HG02763 (cell line): ENCODE measurements around the gene KRR1.
"Not testable (repeated sequence)": the region's sequence is repeated elsewhere in the genome, so short reads cannot be mapped to it uniquely, and the experiment has no call there.

Source experiments
- ATAC-seq: cut with Tn5 transposase; IDR thresholded peaks from one replicate; pipeline ENCODE4 v1.9.1; 2021; ENCODE audit warnings: mild to moderate bottlenecking, moderate library complexity; ENCODE audit not compliant: unreplicated experiment

Gene KRR1

DNA sequence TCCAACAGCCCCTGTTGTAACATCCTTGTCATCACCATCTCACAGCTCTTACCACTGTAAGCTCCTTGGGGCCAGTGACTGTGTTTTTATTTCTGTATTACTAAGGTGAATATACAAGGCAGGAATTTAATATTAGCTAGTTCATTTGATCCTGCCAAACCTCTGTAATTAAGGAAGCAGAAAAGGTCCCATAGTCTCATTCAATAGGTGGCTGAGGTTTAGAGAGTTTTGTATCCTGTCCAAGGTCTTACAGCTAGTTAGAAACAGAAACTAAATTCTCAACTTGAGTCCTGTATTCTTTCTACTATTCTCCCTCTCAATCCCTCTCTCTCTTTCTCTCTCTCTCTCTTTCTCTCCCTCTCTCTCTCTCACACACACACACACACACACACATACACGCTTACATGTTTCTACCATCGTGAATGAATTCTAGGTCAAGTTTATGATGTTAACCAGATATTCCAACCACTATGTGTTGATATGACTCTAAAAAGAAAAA is 31.4 kb downstream of the KRR1 start:
- peak; percentile 33 for ATAC-seq

DNA sequence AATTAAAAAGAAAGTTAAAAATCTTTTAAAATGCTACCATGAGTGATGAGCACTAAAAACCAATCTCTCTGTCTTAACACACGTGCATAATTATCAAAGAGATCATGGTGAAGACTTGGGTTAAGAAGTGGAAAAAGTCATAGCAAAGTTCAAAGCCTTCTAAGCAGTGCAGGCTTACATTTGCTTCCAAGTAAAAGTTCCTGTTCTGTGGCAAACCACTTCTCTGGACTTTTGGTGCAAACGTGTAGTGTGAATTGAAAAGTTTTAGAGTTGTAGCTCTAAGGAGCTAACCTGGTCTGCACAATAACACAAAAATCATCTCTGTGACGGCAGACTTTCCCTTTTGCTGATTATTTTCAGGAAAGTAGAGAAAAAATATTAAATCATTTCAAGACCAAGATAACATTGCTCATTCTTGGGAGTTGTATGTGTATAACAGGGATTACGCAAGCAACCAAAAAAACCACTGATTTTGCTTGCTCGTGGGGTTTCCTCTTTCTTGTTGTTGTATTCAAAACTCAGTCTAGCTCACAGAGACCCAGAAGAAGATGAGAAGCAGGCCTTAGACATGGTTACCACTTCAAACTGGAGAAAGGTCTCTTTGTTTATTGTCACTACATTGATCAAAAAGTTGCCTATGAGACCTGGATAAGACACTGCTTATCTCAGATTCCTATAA is 33.2 kb downstream of the KRR1 start:
- no peak for ATAC-seq

DNA sequence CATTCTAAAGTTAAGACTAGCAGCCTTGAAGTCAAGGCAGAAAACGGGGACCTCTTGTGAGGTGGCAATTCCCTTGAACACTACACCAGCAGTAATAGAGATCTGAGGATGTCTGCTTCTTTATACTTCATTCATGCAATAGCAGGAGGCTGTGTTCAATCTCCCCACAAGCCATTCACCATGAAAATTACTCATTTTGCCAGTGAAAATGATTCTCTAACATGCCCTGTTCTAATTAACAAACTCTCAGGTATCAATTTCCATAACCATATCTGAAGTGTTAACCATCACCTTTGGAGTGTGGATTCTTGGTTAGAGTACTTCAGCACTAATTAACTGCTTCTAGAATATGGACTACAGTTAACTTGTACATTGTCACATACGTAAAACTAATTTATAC is 34.3 kb downstream of the KRR1 start:
- no peak for ATAC-seq

DNA sequence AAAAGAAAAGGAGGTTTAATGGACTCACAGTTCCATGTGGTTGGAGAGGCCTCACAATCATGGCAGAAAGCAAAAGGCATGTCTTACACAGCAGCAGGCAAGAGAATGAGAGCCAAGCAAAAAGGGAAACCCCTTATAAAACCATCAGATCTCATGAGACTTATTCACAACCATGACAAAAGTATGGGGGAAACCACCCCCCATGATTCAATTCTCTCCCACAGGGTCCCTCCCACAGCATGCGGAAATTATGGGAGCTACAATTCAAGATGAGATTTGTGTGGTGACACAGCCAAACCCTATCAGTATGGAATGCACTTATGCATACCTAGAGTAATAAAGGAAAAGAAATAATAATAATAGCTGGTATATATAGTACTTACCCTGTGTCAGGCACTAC is 35.3 kb downstream of the KRR1 start:
- ATAC-seq: no peak

DNA sequence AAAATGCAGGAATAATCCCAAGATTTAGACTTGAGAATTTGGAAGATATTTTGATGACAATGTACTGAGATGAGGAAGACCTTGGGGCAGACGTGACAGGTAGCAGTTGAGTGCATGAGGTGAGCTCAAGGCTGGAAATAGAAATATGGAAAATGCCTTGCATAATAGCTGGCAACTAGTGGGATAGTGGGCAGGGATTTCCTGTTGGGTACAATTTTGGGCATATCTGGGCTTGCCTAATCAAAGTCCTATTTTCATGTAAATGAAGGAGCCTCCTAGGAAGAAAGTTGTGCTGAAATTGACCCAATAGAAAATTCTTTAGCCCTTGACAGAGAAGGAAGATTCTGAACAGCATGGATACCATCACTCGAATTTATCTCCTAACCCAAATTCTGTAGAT is 37.3 kb downstream of the KRR1 start:
- no peak for ATAC-seq

GRCh38 chr12:75471902-75472890 is 39.2 kb downstream of the KRR1 start:
- no peak for ATAC-seq

DNA sequence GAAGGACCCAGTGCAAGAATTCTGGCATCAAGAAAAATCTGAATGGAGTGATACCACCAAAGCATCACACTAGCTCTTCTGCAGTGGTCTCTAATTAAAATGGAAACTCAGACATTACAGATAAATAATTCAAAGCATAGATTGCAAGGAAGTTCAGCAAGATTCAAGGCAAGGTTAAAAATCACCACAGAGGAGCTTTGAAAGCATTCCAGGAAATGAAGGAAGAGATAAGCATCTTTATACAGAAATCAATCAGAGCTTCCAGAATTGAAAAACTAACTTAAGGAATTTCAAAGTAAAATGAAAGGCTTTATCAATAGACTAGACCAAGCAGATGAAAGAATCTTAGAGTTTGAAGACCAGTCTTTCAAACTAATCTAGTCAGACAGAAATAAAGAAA is 51.2 kb downstream of the KRR1 start:
- no peak for ATAC-seq

GRCh38 chr12:75459755-75460154 is 51.7 kb downstream of the KRR1 start:
- ATAC-seq: no peak

GRCh38 chr12:75457866-75458265 is 53.5 kb downstream of the KRR1 start:
- not testable (repeated sequence) for ATAC-seq

- ATAC-seq: no peak
Measured at GRCh38 chr12:75457191-75457590, 54.2 kb downstream of the KRR1 start.

- no peak for ATAC-seq
Measured at GRCh38 chr12:75455839-75456238, 55.6 kb downstream of the KRR1 start.

DNA sequence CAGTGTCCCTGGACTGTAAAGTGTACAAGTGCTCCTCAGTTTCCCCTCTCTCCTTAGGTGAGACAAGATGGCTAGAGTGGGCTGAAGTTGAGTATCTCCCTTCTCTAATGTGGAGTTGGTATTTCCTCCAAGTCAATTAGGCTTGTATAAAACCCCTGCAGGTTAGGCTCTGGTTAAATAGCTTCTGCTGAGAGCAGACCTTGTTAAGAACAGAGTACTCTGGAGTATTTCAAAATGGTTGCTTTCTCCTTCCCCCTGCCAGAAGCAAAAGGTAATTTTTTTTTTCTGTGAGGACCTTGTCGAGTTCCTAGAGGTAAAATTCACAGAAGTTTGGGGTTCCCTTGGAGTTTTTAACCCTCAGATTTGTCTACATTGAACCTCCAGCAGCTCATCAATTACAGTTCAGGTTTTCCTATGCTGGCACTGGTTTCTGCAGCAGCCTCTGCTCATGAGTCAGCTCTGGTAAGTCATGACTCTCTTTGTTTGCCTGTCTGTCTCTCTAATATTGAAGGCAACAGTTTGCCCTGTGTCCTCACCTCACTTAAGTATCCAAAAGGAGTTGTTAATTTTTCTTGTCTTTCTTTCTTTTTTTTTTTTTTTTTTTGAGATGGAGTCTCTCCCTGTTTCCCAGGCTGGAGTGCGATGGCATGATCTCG is 58.6 kb downstream of the KRR1 start:
- ATAC-seq: no peak

GRCh38 chr12:75447691-75448393 is 63.6 kb downstream of the KRR1 start:
- no peak for ATAC-seq

GRCh38 chr12:75446857-75447256 is 64.6 kb downstream of the KRR1 start:
- no peak for ATAC-seq

GRCh38 chr12:75445137-75445507 is 66.3 kb downstream of the KRR1 start:
- not testable (repeated sequence) for ATAC-seq

- ATAC-seq: no peak
Measured at GRCh38 chr12:75444429-75445136, 66.8 kb downstream of the KRR1 start.

DNA sequence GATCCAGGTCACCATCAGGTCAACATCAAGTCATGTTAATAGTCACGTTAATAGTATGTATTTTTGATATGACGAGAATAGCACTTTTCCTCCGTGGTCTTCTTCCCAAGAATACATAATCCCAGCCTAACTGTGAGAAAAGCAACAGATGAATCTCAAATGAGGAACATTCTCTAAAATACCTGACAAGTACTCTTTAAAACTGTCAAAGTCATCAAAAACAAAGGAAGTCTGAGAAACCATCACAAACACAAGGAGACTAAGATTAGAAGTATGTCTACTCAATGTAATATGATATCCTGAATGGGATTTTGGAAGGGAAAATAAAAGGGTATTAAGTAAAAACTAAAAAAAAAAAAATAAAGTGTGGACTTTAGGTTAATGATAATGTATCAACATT is 67.7 kb downstream of the KRR1 start:
- no peak for ATAC-seq

DNA sequence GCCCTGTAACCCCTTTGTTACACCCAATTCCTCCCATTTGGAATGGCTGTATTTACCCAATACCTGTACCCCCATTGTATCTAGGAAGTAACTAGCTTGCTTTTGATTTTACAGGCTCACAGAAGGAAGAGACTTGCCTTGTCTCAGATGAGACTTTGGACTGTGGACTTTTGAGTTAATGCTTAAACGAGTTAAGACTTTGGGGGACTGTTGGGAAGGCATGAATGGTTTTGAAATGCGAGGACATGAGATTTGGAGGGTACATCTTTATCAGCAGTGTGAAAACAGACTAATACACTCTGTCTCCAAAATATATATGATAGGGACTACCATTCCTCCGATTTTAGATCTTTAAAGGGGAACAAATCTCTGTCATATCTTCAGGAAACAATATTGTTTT is 69.0 kb downstream of the KRR1 start:
- not testable (repeated sequence) for ATAC-seq

- not testable (repeated sequence) for ATAC-seq
Measured at GRCh38 chr12:75441687-75442449, 69.5 kb downstream of the KRR1 start.
